ENCODE measurements around the gene SLC31A1. TPM values are rescaled to one million over a fixed set of nuclear protein-coding genes. Genes with fewer than 3 reads are reported as not detected.

SLC31A1 gene
- total RNA-seq, 1 experiment from 2014 or later, result 34.4 TPM

DNA sequence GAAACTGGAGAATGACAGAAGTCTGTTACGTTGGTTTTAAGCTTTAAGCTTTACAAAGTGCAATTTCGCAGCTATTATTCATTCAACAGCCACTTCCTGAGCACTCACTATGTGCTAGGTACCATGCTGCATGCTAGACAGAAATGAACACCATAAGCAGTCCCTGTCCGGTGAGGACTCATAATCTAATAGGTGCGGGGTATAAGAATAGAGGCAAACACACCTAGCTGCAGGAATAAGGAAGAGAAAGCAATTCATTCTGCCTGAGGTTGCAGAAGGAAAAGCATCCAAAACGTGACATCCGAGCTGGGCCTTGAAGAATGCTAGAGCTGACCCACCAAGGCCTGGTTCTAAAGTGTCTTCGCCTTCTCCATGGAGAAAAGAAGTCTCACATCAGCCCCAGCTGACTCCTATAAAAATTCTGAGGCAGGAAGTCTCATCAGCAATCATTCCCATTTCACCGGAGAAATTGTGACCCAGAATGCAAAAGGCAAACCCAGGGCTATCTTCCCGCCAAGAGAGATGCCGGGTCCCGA lies 809 bp upstream of the SLC31A1 start:
- Histone ChIP-seq H3K79me2 (ENCODE audit: insufficient read depth, low read length) (peaks cover 15% of the 10 kb centered on the region), H3K23ac (ENCODE audit: insufficient read length, low read depth, low read length) (peak overlapping the region; percentile 9), H3K23me2 (ENCODE audit: insufficient read length, low read depth, low read length, poor library complexity, severe bottlenecking) (peaks cover 12% of the 10 kb centered on the region), H3K14ac (ENCODE audit: insufficient read depth, low read length) (0 out of 2 replicates have a peak overlapping the region, but pooled peaks have one; percentile 59), H4K5ac (ENCODE audit: insufficient read length, low read depth, low read length) (no peak overlapping the region), H3K56ac (ENCODE audit: insufficient read length, low read depth, low read length) (no peak overlapping the region), H4K8ac (replicated peaks; ENCODE audit: insufficient read length, low read depth, low read length) (no peak overlapping the region), H2BK20ac (ENCODE audit: low read depth, low read length, poor library complexity, severe bottlenecking) (no peak overlapping the region), H2AK5ac (ENCODE audit: insufficient read length, low read length) (no peak overlapping the region), H4K91ac (ENCODE audit: insufficient read length, low read depth, low read length) (no peak overlapping the region), H2BK5ac (ENCODE audit: insufficient read length, low read length) (no peak overlapping the region), H3K9ac (ENCODE audit: extremely low read depth, insufficient read length, low read length) (peak overlapping the region; percentile 67), H2BK120ac (ENCODE audit: low read depth, low read length, poor library complexity, severe bottlenecking) (no peak overlapping the region), H3K4me1 (ENCODE audit: insufficient read depth, low read length) (peaks cover 6% of the 10 kb centered on the region; the same call in 1 of the 2 replicates), H3K4me2 (ENCODE audit: insufficient read depth, insufficient read length, low read length) (peak overlapping the region; percentile 99), H3K18ac (ENCODE audit: insufficient read length, low read depth, low read length) (no peak overlapping the region), H2BK12ac (ENCODE audit: insufficient read length, low read depth, low read length) (no peak overlapping the region), H3K4ac (ENCODE audit: low read depth, low read length) (no peak overlapping the region), H2BK15ac (ENCODE audit: low read depth, low read length) (no peak overlapping the region), H3K27ac (ENCODE audit: insufficient read length, low read depth, low read length) (no peak overlapping the region), H3T11ph (ENCODE audit: low read length) (no peak overlapping the region), H4K20me1 (ENCODE audit: control insufficient read depth, insufficient read depth, insufficient read length) (no peaks in the 10 kb centered on the region), H2AFZ (ENCODE audit: low read length) (no peak overlapping the region), H3K27me3 (ENCODE audit: insufficient read depth, low read length) (no peaks in the 10 kb centered on the region), H3K79me1 (ENCODE audit: insufficient read depth, low read depth, low read length, poor library complexity, severe bottlenecking) (peaks cover 3% of the 10 kb centered on the region), H3K9me3 (ENCODE audit: control insufficient read depth, low read depth, low read length) (no peaks in the 10 kb centered on the region)
- peaks cover 0 to 4% (median 0%) of the 10 kb centered on the region in 3 experiments; a peak in 2 of 7 replicates for H3K36me3 Mint-ChIP-seq (ENCODE audit: insufficient read depth in 1 of 3, low read depth in 3 of 3)
- no peak for DNase-seq
- H3K9me3 Mint-ChIP-seq, result no peaks in the 10 kb centered on the region; a peak in 1 of 5 replicates
- peak overlapping the region; percentile 97 to 98 for H3K4me3 Mint-ChIP-seq
- WGBS (ENCODE audit: extremely low coverage, insufficient read length, low lambda C conversion rate), result no CpG with 5 or more reads among the region's 11 CpGs
- no peaks in the 10 kb centered on the region for H3K27me3 Mint-ChIP-seq (ENCODE audit: low read depth)
- TF ChIP-seq, protein P1, sequence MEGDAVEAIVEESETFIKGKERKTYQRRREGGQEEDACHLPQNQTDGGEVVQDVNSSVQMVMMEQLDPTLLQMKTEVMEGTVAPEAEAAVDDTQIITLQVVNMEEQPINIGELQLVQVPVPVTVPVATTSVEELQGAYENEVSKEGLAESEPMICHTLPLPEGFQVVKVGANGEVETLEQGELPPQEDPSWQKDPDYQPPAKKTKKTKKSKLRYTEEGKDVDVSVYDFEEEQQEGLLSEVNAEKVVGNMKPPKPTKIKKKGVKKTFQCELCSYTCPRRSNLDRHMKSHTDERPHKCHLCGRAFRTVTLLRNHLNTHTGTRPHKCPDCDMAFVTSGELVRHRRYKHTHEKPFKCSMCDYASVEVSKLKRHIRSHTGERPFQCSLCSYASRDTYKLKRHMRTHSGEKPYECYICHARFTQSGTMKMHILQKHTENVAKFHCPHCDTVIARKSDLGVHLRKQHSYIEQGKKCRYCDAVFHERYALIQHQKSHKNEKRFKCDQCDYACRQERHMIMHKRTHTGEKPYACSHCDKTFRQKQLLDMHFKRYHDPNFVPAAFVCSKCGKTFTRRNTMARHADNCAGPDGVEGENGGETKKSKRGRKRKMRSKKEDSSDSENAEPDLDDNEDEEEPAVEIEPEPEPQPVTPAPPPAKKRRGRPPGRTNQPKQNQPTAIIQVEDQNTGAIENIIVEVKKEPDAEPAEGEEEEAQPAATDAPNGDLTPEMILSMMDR (conservative IDR thresholded peaks at IDR 0.05), result no peak
- peaks cover 22 to 27% of the 10 kb centered on the region in 2 experiments for H3K4me1 Mint-ChIP-seq
- peak overlapping the region; percentile 90 to 92 (median 91) for H3K27ac Mint-ChIP-seq

Measured in H9 (cell line).